ENCODE data around the gene AGFG1.
"Not testable (repeated sequence)": the region's sequence is repeated elsewhere in the genome, so short reads cannot be mapped to it uniquely, and the experiment has no call there.

AGFG1 gene

DNA sequence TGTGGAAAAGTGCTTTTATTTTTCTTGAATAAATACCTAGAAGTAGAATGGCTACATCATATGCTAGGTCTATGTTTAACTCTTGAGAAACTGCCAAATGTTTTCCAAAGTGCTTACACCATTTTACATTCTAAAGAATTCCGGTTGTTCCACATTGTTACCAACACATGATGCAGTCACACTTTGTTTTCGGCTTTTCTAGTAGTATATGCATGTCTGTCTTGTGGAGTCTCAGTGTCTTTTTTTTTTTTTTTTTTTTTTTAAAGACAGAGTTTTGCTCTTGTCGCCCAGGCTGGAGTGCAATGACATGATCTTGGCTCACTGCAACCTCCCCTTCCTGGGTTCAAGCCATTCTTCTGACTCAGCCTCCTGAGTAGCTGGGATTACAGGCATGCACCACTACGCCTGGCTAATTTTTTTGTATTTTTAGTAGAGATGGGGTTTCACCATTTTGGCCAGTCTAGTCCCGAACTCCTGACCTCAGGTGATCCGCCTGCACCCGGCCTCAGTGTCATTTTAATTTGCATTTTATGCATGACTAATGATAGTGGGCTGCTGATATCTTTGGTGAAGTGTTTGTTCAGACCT, 46.4 kb downstream of the AGFG1 start:
- H3K4me2 ChIP-seq (ENCODE audit: insufficient read depth, low read length, poor library complexity, severe bottlenecking); H2AK5ac ChIP-seq (ENCODE audit: low read depth, low read length); H3K9ac ChIP-seq (ENCODE audit: low read depth, low read length, poor library complexity); H2BK5ac ChIP-seq (ENCODE audit: low read length); DNase-seq (ENCODE audit: low spot score); H3K23ac ChIP-seq (ENCODE audit: low read depth, low read length, poor library complexity); H3K9me3 ChIP-seq (replicated peaks in 1 of 2; ENCODE audit: control insufficient read depth in 2 of 2, insufficient read depth in 1 of 2, low read depth in 1 of 2, low read length in 2 of 2); H3K4ac ChIP-seq (ENCODE audit: low read length); H3K18ac ChIP-seq (ENCODE audit: low read length); H2AFZ ChIP-seq (ENCODE audit: low read length); H2BK15ac ChIP-seq (ENCODE audit: low read length); H2BK12ac ChIP-seq (ENCODE audit: low read length); H3K14ac ChIP-seq (ENCODE audit: low read length); H4K91ac ChIP-seq (ENCODE audit: low read depth, low read length, poor library complexity); H3K79me1 ChIP-seq (ENCODE audit: low read depth, low read length); H3K27ac ChIP-seq (replicated peaks; ENCODE audit: low read length); H2BK120ac ChIP-seq (ENCODE audit: low read depth, low read length); H4K8ac ChIP-seq (ENCODE audit: low read depth, low read length); H3K4me1 ChIP-seq (ENCODE audit: control insufficient read depth in 2 of 2, insufficient read depth in 1 of 2, low read depth in 1 of 2, low read length in 2 of 2); H3K27me3 ChIP-seq (ENCODE audit: control insufficient read depth in 3 of 3, insufficient read depth in 3 of 3, low read depth in 1 of 3, low read length in 3 of 3); H3K4me3 ChIP-seq (ENCODE audit: low read length in 2 of 2): not testable (repeated sequence)
- H3K36me3 ChIP-seq (replicated peaks in 1 of 2; ENCODE audit: control insufficient read depth in 2 of 2, insufficient read depth in 2 of 2, low read length in 2 of 2) = peaks cover 1 to 42% of the 10 kb centered on the region in 2 donors
- WGBS, 2 donors (ENCODE audit: extremely low coverage in 2 of 2, insufficient read length in 2 of 2, insufficient replicate concordance in 1 of 2) = no CpG with 5 or more reads among the region's 7 CpGs

DNA sequence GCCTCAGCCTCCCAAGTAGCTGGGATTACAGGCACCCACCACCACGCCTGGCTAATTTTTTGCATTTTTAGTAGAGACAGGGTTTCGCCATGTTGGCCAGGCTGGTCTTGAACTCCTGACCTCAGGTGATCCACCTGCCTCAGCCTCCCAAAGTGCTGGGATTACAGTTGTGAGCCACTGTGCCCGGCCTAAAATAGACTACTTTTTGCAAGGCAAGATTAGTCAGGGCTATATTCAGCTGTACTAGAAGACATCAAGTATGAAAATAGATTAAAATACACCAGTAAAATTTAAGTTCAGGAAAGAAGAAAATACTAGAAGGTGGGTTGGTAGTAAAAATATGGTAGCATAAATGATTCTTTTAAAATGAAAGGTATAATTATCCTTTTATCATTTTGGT, 49.2 kb downstream of the AGFG1 start:
- DNase-seq (ENCODE audit: low spot score); H2BK15ac ChIP-seq (ENCODE audit: low read length); H2BK120ac ChIP-seq (ENCODE audit: low read depth, low read length); H3K9ac ChIP-seq (ENCODE audit: low read depth, low read length, poor library complexity); H3K27ac ChIP-seq (replicated peaks; ENCODE audit: low read length); H3K4me2 ChIP-seq (ENCODE audit: insufficient read depth, low read length, poor library complexity, severe bottlenecking); H3K79me1 ChIP-seq (ENCODE audit: low read depth, low read length); H2AFZ ChIP-seq (ENCODE audit: low read length); H3K18ac ChIP-seq (ENCODE audit: low read length); H4K8ac ChIP-seq (ENCODE audit: low read depth, low read length); H3K14ac ChIP-seq (ENCODE audit: low read length); H2AK5ac ChIP-seq (ENCODE audit: low read depth, low read length); H3K23ac ChIP-seq (ENCODE audit: low read depth, low read length, poor library complexity); H2BK12ac ChIP-seq (ENCODE audit: low read length); H3K4me1 ChIP-seq (ENCODE audit: control insufficient read depth in 2 of 2, insufficient read depth in 1 of 2, low read depth in 1 of 2, low read length in 2 of 2); H2BK5ac ChIP-seq (ENCODE audit: low read length); H3K9me3 ChIP-seq (replicated peaks in 1 of 2; ENCODE audit: control insufficient read depth in 2 of 2, insufficient read depth in 1 of 2, low read depth in 1 of 2, low read length in 2 of 2); H4K91ac ChIP-seq (ENCODE audit: low read depth, low read length, poor library complexity); H3K27me3 ChIP-seq (ENCODE audit: control insufficient read depth in 3 of 3, insufficient read depth in 3 of 3, low read depth in 1 of 3, low read length in 3 of 3); H3K4me3 ChIP-seq (ENCODE audit: low read length in 2 of 2); H3K4ac ChIP-seq (ENCODE audit: low read length): not testable (repeated sequence)
- no CpG with 5 or more reads among the region's 3 CpGs for WGBS, 2 donors (ENCODE audit: extremely low coverage in 2 of 2, insufficient read length in 2 of 2, insufficient replicate concordance in 1 of 2)
- H3K36me3 ChIP-seq (replicated peaks in 1 of 2; ENCODE audit: control insufficient read depth in 2 of 2, insufficient read depth in 2 of 2, low read length in 2 of 2) = peaks cover 4 to 61% of the 10 kb centered on the region in 2 donors

DNA sequence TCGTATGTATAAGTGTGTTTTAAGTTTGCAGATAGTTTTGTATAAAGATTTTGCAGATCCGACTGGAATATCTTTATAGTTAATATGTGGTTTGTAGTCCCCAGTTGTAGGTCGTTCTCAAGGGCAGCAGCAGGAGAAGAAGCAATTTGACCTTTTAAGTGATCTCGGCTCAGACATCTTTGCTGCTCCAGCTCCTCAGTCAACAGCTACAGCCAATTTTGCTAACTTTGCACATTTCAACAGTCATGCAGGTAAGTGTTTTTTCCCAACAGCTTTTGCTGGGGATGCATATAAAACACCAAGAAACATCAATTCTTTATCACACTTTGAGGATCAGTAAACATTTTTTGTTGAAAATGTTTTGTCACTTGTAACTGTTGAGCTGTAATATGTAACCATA, 52.7 kb downstream of the AGFG1 start:
- H3K4me2 ChIP-seq (ENCODE audit: insufficient read depth, low read length, poor library complexity, severe bottlenecking) = no peak overlapping the region
- H2BK5ac ChIP-seq (ENCODE audit: low read length) = no peak overlapping the region
- no peak overlapping the region for H3K14ac ChIP-seq (ENCODE audit: low read length)
- H3K9ac ChIP-seq (ENCODE audit: low read depth, low read length, poor library complexity) = no peak overlapping the region
- H3K23ac ChIP-seq (ENCODE audit: low read depth, low read length, poor library complexity) = no peak overlapping the region
- no CpG with 5 or more reads among the region's 4 CpGs for WGBS, 2 donors (ENCODE audit: extremely low coverage in 2 of 2, insufficient read length in 2 of 2, insufficient replicate concordance in 1 of 2)
- H3K9me3 ChIP-seq (replicated peaks in 1 of 2; ENCODE audit: control insufficient read depth in 2 of 2, insufficient read depth in 1 of 2, low read depth in 1 of 2, low read length in 2 of 2) = no peaks in the 10 kb centered on the region
- H4K8ac ChIP-seq (ENCODE audit: low read depth, low read length) = no peak overlapping the region
- no peak overlapping the region for H2BK15ac ChIP-seq (ENCODE audit: low read length)
- DNase-seq (ENCODE audit: low spot score) = no peak
- H3K4me1 ChIP-seq (ENCODE audit: control insufficient read depth in 2 of 2, insufficient read depth in 1 of 2, low read depth in 1 of 2, low read length in 2 of 2) = no peaks in the 10 kb centered on the region
- no peaks in the 10 kb centered on the region for H3K27me3 ChIP-seq (ENCODE audit: control insufficient read depth in 3 of 3, insufficient read depth in 3 of 3, low read depth in 1 of 3, low read length in 3 of 3)
- no peak overlapping the region for H2BK12ac ChIP-seq (ENCODE audit: low read length)
- H3K79me1 ChIP-seq (ENCODE audit: low read depth, low read length) = no peaks in the 10 kb centered on the region
- H3K4me3 ChIP-seq (ENCODE audit: low read length in 2 of 2) = no peak overlapping the region
- peaks cover 4 to 88% of the 10 kb centered on the region in 2 donors for H3K36me3 ChIP-seq (replicated peaks in 1 of 2; ENCODE audit: control insufficient read depth in 2 of 2, insufficient read depth in 2 of 2, low read length in 2 of 2)
- H2BK120ac ChIP-seq (ENCODE audit: low read depth, low read length) = no peak overlapping the region
- H2AFZ ChIP-seq (ENCODE audit: low read length) = no peak overlapping the region
- H3K27ac ChIP-seq (replicated peaks; ENCODE audit: low read length) = no peak overlapping the region
- no peak overlapping the region for H3K4ac ChIP-seq (ENCODE audit: low read length)
- H2AK5ac ChIP-seq (ENCODE audit: low read depth, low read length) = no peak overlapping the region
- H3K18ac ChIP-seq (ENCODE audit: low read length) = no peak overlapping the region
- H4K91ac ChIP-seq (ENCODE audit: low read depth, low read length, poor library complexity) = no peak overlapping the region

DNA sequence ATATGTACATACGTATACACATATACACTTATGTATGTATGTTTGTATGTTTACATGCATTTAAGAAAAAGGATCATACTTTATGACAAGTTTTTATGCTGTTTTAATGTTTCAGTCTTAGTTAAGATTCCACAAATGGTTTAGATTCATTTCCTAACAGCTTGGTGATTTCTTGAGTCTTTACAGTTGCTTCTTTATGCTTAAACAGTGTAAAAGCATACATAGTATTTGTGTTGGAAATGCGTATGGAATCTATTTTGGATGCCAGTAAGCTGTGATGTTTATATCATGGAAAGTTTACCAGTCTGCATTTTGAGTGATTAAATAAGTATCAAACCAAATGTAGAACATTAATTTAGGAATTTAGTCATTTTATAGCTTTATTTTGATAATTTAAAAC, 55.4 kb downstream of the AGFG1 start:
- Histone ChIP-seq H2AK5ac (ENCODE audit: low read depth, low read length) (no peak overlapping the region), H3K79me1 (ENCODE audit: low read depth, low read length) (no peaks in the 10 kb centered on the region), H3K27ac (replicated peaks; ENCODE audit: low read length) (no peak overlapping the region), H3K23ac (ENCODE audit: low read depth, low read length, poor library complexity) (no peak overlapping the region), H3K9ac (ENCODE audit: low read depth, low read length, poor library complexity) (no peak overlapping the region), H2BK120ac (ENCODE audit: low read depth, low read length) (no peak overlapping the region), H3K4ac (ENCODE audit: low read length) (no peak overlapping the region), H3K4me1 (ENCODE audit: control insufficient read depth in 2 of 2, insufficient read depth in 1 of 2, low read depth in 1 of 2, low read length in 2 of 2) (no peaks in the 10 kb centered on the region), H3K4me3 (ENCODE audit: low read length in 2 of 2) (no peak overlapping the region), H4K91ac (ENCODE audit: low read depth, low read length, poor library complexity) (no peak overlapping the region), H3K36me3 (replicated peaks in 1 of 2; ENCODE audit: control insufficient read depth in 2 of 2, insufficient read depth in 2 of 2, low read length in 2 of 2) (peaks cover 2 to 89% of the 10 kb centered on the region in 2 donors), H3K18ac (ENCODE audit: low read length) (no peak overlapping the region), H3K4me2 (ENCODE audit: insufficient read depth, low read length, poor library complexity, severe bottlenecking) (no peak overlapping the region), H3K9me3 (replicated peaks in 1 of 2; ENCODE audit: control insufficient read depth in 2 of 2, insufficient read depth in 1 of 2, low read depth in 1 of 2, low read length in 2 of 2) (no peaks in the 10 kb centered on the region), H2BK12ac (ENCODE audit: low read length) (no peak overlapping the region), H3K27me3 (ENCODE audit: control insufficient read depth in 3 of 3, insufficient read depth in 3 of 3, low read depth in 1 of 3, low read length in 3 of 3) (no peaks in the 10 kb centered on the region), H3K14ac (ENCODE audit: low read length) (no peak overlapping the region), H2BK15ac (ENCODE audit: low read length) (no peak overlapping the region), H2AFZ (ENCODE audit: low read length) (no peak overlapping the region), H4K8ac (ENCODE audit: low read depth, low read length) (no peak overlapping the region), H2BK5ac (ENCODE audit: low read length) (no peak overlapping the region)
- no CpG with 5 or more reads among the region's 2 CpGs for WGBS, 2 donors (ENCODE audit: extremely low coverage in 2 of 2, insufficient read length in 2 of 2, insufficient replicate concordance in 1 of 2)
- DNase-seq (ENCODE audit: low spot score) = no peak

Measured in neuronal stem cell (in vitro differentiated cells).